Measurements from ENCODE around the gene SLC37A2.

DNA sequence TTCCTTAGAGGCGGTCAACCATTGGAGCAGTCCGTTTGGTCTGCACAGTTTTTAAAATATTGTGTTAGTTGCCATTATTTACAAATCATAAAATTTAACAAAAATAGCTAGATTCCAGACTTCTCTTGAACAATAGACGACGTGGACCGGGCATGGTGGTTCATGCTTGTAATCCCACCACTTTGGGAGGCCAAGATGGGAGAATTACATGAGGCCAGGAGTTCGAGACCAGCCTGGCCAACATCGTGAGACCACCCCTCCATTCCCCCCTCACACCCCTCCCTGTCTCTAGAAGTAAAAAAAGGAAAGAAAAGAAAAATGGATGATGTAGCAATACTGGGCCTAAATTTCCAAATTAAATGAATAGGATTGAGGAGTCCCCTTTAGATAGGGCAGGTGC, 965 bp downstream of the SLC37A2 start:
- no peak for TF ChIP-seq MEF2A (IDR thresholded peaks at IDR 0.05; ENCODE audit: borderline replicate concordance, low read depth)
- TF ChIP-seq, protein P1, sequence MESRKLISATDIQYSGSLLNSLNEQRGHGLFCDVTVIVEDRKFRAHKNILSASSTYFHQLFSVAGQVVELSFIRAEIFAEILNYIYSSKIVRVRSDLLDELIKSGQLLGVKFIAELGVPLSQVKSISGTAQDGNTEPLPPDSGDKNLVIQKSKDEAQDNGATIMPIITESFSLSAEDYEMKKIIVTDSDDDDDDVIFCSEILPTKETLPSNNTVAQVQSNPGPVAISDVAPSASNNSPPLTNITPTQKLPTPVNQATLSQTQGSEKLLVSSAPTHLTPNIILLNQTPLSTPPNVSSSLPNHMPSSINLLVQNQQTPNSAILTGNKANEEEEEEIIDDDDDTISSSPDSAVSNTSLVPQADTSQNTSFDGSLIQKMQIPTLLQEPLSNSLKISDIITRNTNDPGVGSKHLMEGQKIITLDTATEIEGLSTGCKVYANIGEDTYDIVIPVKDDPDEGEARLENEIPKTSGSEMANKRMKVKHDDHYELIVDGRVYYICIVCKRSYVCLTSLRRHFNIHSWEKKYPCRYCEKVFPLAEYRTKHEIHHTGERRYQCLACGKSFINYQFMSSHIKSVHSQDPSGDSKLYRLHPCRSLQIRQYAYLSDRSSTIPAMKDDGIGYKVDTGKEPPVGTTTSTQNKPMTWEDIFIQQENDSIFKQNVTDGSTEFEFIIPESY (IDR thresholded peaks at IDR 0.05; ENCODE audit: borderline replicate concordance, low read depth), result no peak
- TF ChIP-seq NFIC (IDR thresholded peaks at IDR 0.05; ENCODE audit: borderline replicate concordance), result no peak
- TF ChIP-seq FOXM1 (IDR thresholded peaks at IDR 0.05; ENCODE audit: low read depth), result no peak
- TF ChIP-seq, protein P2, sequence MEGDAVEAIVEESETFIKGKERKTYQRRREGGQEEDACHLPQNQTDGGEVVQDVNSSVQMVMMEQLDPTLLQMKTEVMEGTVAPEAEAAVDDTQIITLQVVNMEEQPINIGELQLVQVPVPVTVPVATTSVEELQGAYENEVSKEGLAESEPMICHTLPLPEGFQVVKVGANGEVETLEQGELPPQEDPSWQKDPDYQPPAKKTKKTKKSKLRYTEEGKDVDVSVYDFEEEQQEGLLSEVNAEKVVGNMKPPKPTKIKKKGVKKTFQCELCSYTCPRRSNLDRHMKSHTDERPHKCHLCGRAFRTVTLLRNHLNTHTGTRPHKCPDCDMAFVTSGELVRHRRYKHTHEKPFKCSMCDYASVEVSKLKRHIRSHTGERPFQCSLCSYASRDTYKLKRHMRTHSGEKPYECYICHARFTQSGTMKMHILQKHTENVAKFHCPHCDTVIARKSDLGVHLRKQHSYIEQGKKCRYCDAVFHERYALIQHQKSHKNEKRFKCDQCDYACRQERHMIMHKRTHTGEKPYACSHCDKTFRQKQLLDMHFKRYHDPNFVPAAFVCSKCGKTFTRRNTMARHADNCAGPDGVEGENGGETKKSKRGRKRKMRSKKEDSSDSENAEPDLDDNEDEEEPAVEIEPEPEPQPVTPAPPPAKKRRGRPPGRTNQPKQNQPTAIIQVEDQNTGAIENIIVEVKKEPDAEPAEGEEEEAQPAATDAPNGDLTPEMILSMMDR (IDR thresholded peaks at IDR 0.05), result no peak
- no peak for TF ChIP-seq RFX5 (IDR thresholded peaks at IDR 0.05; ENCODE audit: low read length)

All from SK-N-SH (cell line).